ENCODE data around the gene RAB3D.

DNA sequence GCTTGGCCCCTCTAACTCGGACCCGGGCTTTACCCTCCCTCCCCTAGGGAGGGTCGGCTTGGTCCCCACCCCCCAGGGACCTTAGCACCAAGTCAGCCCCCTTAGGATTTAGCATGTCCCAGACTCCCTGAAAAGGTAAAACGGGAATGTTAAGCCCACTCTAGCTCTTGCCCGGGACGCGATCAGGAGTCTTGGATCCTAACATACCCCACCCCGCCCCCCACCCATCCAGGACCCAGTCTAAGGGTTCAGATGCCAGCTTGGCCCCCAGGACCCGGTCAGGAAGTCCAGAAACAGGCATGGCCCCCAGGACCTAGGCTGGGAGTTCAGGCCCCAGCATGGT, 44.2 kb upstream of the RAB3D start:
- TF ChIP-seq CTCF (IDR thresholded peaks at IDR 0.05) (no peak), POLR2A (IDR thresholded peaks at IDR 0.05) (no peak)

Data from body of pancreas (tissue), 4 donors.